ENCODE results near the gene KRT74.
A peak's percentile ranks its signal among the peaks of the same experiment; 100 is the strongest.

Gene KRT74

DNA sequence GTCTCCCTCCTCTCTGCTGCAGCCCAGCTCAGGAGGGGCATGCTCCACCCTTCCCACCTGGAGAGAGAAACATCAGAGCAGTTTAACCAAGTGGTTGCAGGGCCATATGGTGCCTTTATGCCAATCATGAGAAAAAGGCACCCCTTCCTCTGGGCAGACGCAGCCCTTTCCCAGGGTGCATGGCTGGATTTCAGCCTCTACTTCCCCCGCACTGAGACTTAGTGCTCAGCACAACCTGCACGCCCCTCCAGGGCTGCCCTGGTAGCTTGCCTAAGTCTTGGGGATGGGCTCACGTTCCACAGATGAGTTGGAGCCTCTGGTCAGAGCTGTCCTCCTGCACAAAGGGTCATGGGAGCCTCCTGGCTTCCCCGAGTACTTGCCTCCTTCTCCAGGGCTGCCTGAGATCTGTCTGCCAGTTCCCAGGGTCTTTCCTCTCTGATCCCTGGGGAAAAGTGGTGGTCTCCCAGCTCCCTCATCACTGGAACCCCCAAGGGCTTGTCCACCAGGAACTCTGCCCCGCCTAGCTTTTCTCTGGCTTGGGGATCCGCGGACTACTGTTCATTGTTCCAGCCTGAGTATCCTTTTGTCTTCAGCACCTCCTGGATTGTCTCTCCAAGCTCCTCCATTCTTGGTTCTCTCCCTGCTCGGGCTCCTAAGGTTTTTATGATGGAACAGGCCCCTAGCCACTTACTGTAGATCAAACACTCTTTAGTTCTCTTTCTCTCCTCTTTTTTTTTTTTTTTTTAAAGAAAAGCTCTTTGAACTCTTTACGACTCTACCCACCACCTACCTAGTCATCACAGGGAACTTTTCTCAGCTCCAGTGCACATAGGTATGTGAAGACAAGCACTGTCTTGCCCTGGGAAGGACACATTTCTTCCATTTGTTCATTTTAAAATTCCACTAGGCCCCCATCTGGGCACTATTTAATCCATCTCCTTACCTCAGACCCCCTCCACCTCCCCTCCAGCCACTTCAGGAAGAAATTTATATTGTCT lies 6.1 kb upstream of the KRT74 start:
- ATAC-seq (ENCODE audit: low read depth) = peak; percentile 52
- Histone ChIP-seq H3K9me3 (ENCODE audit: severe bottlenecking) (no peaks in the 10 kb centered on the region), H3K27ac (ENCODE audit: poor library complexity, severe bottlenecking) (peak overlapping the region; percentile 83), H3K27me3 (ENCODE audit: insufficient read depth, poor library complexity, severe bottlenecking) (no peaks in the 10 kb centered on the region), H3K4me1 (ENCODE audit: insufficient read depth, poor library complexity, severe bottlenecking) (peaks cover 40% of the 10 kb centered on the region), H3K4me3 (ENCODE audit: severe bottlenecking) (no peak overlapping the region), H3K36me3 (ENCODE audit: low read depth) (no peaks in the 10 kb centered on the region)
- peak; percentile 36 for DNase-seq (ENCODE audit: low spot score)
- no peak for TF ChIP-seq CTCF (IDR thresholded peaks at IDR 0.05; ENCODE audit: poor library complexity, severe bottlenecking)

GRCh38 chr12:52578469-52578868 lies 4.8 kb upstream of the KRT74 start:
- H3K9me3 ChIP-seq (ENCODE audit: severe bottlenecking) = no peaks in the 10 kb centered on the region
- H3K27ac ChIP-seq (ENCODE audit: poor library complexity, severe bottlenecking) = no peak overlapping the region
- no peak overlapping the region for H3K4me3 ChIP-seq (ENCODE audit: severe bottlenecking)
- ATAC-seq (ENCODE audit: low read depth) (no peak), DNase-seq (ENCODE audit: low spot score) (no peak)
- no peaks in the 10 kb centered on the region for H3K36me3 ChIP-seq (ENCODE audit: low read depth)
- no peaks in the 10 kb centered on the region for H3K27me3 ChIP-seq (ENCODE audit: insufficient read depth, poor library complexity, severe bottlenecking)
- no peak for TF ChIP-seq CTCF (IDR thresholded peaks at IDR 0.05; ENCODE audit: poor library complexity, severe bottlenecking)
- H3K4me1 ChIP-seq (ENCODE audit: insufficient read depth, poor library complexity, severe bottlenecking) = peaks cover 40% of the 10 kb centered on the region

GRCh38 chr12:52577316-52577715 lies 3.7 kb upstream of the KRT74 start:
- H3K4me3 ChIP-seq (ENCODE audit: severe bottlenecking) = no peak overlapping the region
- no peak overlapping the region for H3K27ac ChIP-seq (ENCODE audit: poor library complexity, severe bottlenecking)
- no peaks in the 10 kb centered on the region for H3K9me3 ChIP-seq (ENCODE audit: severe bottlenecking)
- no peak for TF ChIP-seq CTCF (IDR thresholded peaks at IDR 0.05; ENCODE audit: poor library complexity, severe bottlenecking)
- H3K36me3 ChIP-seq (ENCODE audit: low read depth) = no peaks in the 10 kb centered on the region
- no peak for ATAC-seq (ENCODE audit: low read depth)
- peaks cover 30% of the 10 kb centered on the region for H3K4me1 ChIP-seq (ENCODE audit: insufficient read depth, poor library complexity, severe bottlenecking)
- no peak for DNase-seq (ENCODE audit: low spot score)
- H3K27me3 ChIP-seq (ENCODE audit: insufficient read depth, poor library complexity, severe bottlenecking) = no peaks in the 10 kb centered on the region

DNA sequence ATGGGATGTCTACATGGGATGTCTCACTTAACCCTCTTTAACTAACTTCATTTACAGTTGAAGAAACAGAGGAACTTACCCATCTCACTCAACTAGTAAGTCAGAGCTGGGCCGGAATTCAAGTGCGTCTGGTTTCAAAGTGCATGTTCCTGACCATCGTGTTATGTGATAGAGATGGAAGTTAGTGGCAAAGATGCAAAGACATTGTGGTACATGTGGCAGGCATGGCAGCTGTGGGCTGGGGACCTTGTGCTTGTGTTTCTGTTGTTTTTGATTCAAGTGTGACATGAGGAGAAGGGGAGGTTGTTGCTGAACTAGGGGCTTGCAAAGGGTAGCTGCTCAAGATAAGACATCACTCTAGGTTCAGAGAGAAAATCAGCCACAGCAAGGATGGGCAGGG lies 2.3 kb upstream of the KRT74 start:
- Histone ChIP-seq H3K36me3 (ENCODE audit: low read depth) (no peaks in the 10 kb centered on the region), H3K4me1 (ENCODE audit: insufficient read depth, poor library complexity, severe bottlenecking) (peaks cover 16% of the 10 kb centered on the region), H3K27me3 (ENCODE audit: insufficient read depth, poor library complexity, severe bottlenecking) (no peaks in the 10 kb centered on the region), H3K4me3 (ENCODE audit: severe bottlenecking) (no peak overlapping the region), H3K27ac (ENCODE audit: poor library complexity, severe bottlenecking) (no peak overlapping the region), H3K9me3 (ENCODE audit: severe bottlenecking) (no peaks in the 10 kb centered on the region)
- DNase-seq (ENCODE audit: low spot score) = no peak
- no peak for TF ChIP-seq CTCF (IDR thresholded peaks at IDR 0.05; ENCODE audit: poor library complexity, severe bottlenecking)
- no peak for ATAC-seq (ENCODE audit: low read depth)

DNA sequence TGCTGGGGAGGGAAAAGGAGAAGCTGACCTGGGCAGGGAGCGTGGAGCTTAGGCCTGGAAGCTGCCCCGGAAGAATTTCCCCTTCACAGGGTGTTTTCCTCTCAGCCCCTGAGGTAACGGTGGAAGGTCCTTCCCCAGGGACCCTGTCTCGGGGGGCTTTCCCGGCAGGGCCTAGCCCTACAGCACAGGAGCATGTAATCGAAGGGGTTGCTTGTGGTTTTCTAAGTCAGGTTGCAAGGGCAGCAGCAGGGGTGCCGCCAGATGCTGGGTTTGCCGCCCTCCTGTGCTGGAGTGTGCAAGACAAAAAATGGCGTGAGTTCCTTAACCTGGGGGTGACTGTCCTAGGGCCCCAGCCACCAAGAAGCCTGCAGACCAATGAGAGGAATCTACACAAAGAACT lies 1.6 kb upstream of the KRT74 start:
- TF ChIP-seq CTCF (IDR thresholded peaks at IDR 0.05; ENCODE audit: poor library complexity, severe bottlenecking) = no peak
- ATAC-seq (ENCODE audit: low read depth) (no peak), DNase-seq (ENCODE audit: low spot score) (no peak)
- Histone ChIP-seq H3K4me1 (ENCODE audit: insufficient read depth, poor library complexity, severe bottlenecking) (peaks cover 10% of the 10 kb centered on the region), H3K36me3 (ENCODE audit: low read depth) (no peaks in the 10 kb centered on the region), H3K9me3 (ENCODE audit: severe bottlenecking) (no peaks in the 10 kb centered on the region), H3K4me3 (ENCODE audit: severe bottlenecking) (no peak overlapping the region), H3K27me3 (ENCODE audit: insufficient read depth, poor library complexity, severe bottlenecking) (no peaks in the 10 kb centered on the region), H3K27ac (ENCODE audit: poor library complexity, severe bottlenecking) (no peak overlapping the region)

All from RWPE2 (cell line).